CD4-positive, alpha-beta memory T cell (primary cell): ENCODE measurements around the gene LSM7. TPM values are rescaled to one million over a fixed set of nuclear protein-coding genes. Genes with fewer than 3 reads are reported as not detected.

ENCODE experiments used
- CTCF ChIA-PET: fragments of 350-600 bp; sonication (Branson Sonifier 250); formaldehyde crosslinking; loops from one replicate; lab custom pipeline; 2021; ENCODE audit warnings: inconsistent platforms; ENCODE audit not compliant: partially characterized antibody; lab: Charles Lee
- POLR2A ChIA-PET: fragments of 350-600 bp; sonication (Branson Sonifier 250); formaldehyde crosslinking; loops from one replicate; lab custom pipeline; 2021; ENCODE audit not compliant: partially characterized antibody; lab: Charles Lee
- DNase-seq, 5 donors: peaks; one replicate each; pipeline versions ENCODE4 v3.0.0 to v3.0.0-alpha.2; 2020 to 2022; ENCODE audit warnings: mixed read lengths in 1 of 5
- H3K27ac ChIP-seq: one replicate; pipeline ENCODE4 v1.7.0; 2013; ENCODE audit warnings: low read depth, low read length
- H3K27me3 ChIP-seq: 2 replicates; pipeline ENCODE4 v1.7.0; 2013; ENCODE audit warnings: mild to moderate bottlenecking, low read length, moderate library complexity; ENCODE audit not compliant: insufficient read depth
- H3K36me3 ChIP-seq: 2 replicates; pipeline ENCODE4 v1.7.0; 2013; ENCODE audit warnings: mild to moderate bottlenecking, low read length, moderate library complexity; ENCODE audit not compliant: insufficient read depth
- H3K4me1 ChIP-seq: 2 replicates; pipeline ENCODE4 v1.7.0; 2013; ENCODE audit warnings: mild to moderate bottlenecking, low read length, moderate library complexity; ENCODE audit not compliant: insufficient read depth
- H3K4me3 ChIP-seq, 2 donors: one replicate each; pipeline ENCODE4 v1.7.0; 2013; ENCODE audit warnings: low read length in 2 of 2, mild to moderate bottlenecking in 1 of 2
- H3K9me3 ChIP-seq, 2 donors: one replicate each; pipeline ENCODE4 v1.7.0; 2013; ENCODE audit warnings: low read length in 2 of 2, control low read depth in 1 of 2; ENCODE audit not compliant: control insufficient read depth in 1 of 2
- H3K27ac Mint-ChIP-seq, 7 donors: one replicate each; pipeline ENCODE4 v1.8.0; 2020 to 2021; ENCODE audit warnings: mixed read lengths in 7 of 7, mild to moderate bottlenecking in 6 of 7, inconsistent platforms in 3 of 7, moderate library complexity in 3 of 7
- H3K27me3 Mint-ChIP-seq, 2 donors: one replicate each; pipeline ENCODE4 v1.8.0; 2020 to 2021; ENCODE audit warnings: mixed read lengths in 2 of 2
- H3K36me3 Mint-ChIP-seq, 2 donors: one replicate each; pipeline ENCODE4 v1.8.0; 2020 to 2021; ENCODE audit warnings: mixed read lengths in 2 of 2, inconsistent platforms in 1 of 2, mild to moderate bottlenecking in 1 of 2
- H3K4me1 Mint-ChIP-seq, 4 donors: one replicate each; pipeline ENCODE4 v1.8.0; 2020 to 2021; ENCODE audit warnings: mixed read lengths in 4 of 4, mild to moderate bottlenecking in 1 of 4
- H3K4me3 Mint-ChIP-seq, 8 donors: one replicate each; pipeline ENCODE4 v1.8.0; 2020 to 2021; ENCODE audit warnings: mixed read lengths in 8 of 8, mild to moderate bottlenecking in 7 of 8, moderate library complexity in 6 of 8, inconsistent platforms in 3 of 8
- H3K9me3 Mint-ChIP-seq, 8 donors: one replicate each; pipeline ENCODE4 v1.8.0; 2020 to 2021; ENCODE audit warnings: mixed read lengths in 8 of 8, mild to moderate bottlenecking in 5 of 8, inconsistent platforms in 3 of 8, moderate library complexity in 1 of 8
- intact Hi-C: fragments of 100-400 bp; cut with micrococcal nuclease; formaldehyde crosslinking; loops from one replicate; pipeline ENCODE4 v1.15.1; 2023
- polyA plus RNA-seq, 2 donors: library from polyadenylated mRNA; unstranded; fragments of 300-500 nt; fragmentation: Illumina TruSeq; gene quantifications; one replicate each; pipeline ENCODE4 v1.2.3, GENCODE V29; 2021
- total RNA-seq, 2 experiments: library from RNA; stranded (reverse); gene quantifications; one replicate each; pipeline ENCODE4 v1.2.3, GENCODE V29; 2021

Gene LSM7
- total and polyA plus RNA-seq, 4 experiments from 2014 or later, result 107 to 171 (median 137) TPM

DNA sequence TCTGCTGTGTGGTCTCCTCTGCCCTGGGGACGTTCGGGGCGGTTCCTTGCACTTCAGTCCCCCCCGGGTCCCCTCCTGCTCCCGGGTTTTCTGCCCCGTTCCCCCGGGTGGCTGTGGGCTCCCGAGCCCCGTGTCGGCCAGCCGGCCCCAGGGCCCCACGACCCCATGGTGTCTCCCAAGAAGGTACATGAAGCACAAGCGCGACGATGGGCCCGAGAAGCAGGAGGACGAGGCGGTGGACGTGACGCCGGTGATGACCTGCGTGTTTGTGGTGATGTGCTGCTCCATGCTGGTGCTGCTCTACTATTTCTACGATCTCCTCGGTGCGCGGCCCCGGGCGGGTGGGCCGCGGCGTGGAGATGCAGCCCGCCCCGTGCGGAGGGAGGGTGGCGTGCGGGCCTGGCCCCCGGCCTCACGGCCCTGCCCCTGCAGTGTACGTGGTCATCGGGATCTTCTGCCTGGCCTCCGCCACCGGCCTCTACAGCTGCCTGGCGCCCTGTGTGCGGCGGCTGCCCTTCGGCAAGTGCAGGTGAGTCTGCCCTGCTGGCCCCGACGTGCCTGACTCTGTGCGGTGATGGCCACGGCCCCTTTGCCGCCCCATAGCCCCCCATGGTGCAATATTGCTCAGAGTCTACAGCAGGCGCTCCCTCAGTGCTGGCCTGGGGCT lies 11.4 kb upstream of the LSM7 start:
- Mint-ChIP-seq H3K4me1 (peaks cover 7 to 13% (median 9%) of the 10 kb centered on the region in 4 donors), H3K27me3 (no peaks in the 10 kb centered on the region), H3K27ac (no peak overlapping the region), H3K4me3 (no peak overlapping the region), H3K9me3 (no peaks in the 10 kb centered on the region), H3K36me3 (peaks cover 0 to 8% of the 10 kb centered on the region in 2 donors)
- H3K4me3 ChIP-seq, result no peak overlapping the region
- ChIA-PET CTCF (no interaction called here), POLR2A (no interaction called here)
- H3K9me3 ChIP-seq, result no peaks in the 10 kb centered on the region
- no peaks in the 10 kb centered on the region for H3K27me3 ChIP-seq
- H3K4me1 ChIP-seq, result no peaks in the 10 kb centered on the region
- no peak overlapping the region for H3K27ac ChIP-seq
- no peaks in the 10 kb centered on the region for H3K36me3 ChIP-seq
- intact Hi-C loops, result no loop called here
- peak in 1 of 5 donors; percentile 29 for DNase-seq

DNA sequence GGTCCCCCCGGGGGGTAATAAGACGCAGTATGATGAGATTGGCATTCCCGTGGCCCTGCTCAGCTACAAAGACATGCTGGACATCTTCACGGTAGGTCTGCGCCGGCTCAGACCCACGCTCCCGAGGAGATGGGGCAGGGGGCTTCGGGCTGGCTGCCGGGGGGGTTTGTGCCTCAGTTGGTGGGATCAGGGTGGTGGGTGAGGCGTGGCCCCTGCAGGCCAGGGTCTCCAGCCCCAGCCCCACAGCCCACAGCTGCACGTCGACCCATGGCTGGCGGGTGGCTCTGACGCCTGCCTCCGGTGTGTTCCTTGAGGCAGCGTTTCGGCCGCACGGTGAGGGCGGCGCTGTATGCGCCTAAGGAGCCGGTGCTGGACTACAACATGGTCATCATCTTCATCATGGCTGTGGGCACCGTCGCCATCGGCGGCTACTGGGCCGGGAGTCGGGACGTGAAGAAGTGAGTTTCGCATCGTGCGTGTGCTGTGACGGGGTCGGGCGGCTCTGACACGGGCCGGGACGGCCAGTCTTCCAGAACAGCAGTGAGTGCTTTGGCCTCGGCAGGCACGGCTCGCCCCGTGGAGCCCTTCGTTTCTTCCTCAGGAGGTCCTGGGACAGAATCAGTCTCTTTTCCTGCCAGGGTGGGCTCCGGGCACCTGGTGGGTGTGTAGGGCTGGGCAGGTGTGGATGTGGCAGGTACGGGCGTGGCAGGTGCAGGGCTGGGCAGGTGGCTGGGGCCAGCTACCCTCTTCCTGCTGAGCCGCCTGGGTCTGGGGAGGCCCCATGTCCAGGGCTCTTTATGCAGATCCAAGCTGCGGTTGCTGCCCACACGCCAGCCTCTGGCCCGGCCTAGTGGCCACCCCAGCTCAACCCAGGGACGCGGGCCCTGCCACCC lies 10.6 kb upstream of the LSM7 start:
- Histone ChIP-seq H3K4me3 (no peak overlapping the region), H3K27ac (no peak overlapping the region), H3K4me1 (no peaks in the 10 kb centered on the region), H3K36me3 (no peaks in the 10 kb centered on the region), H3K9me3 (no peaks in the 10 kb centered on the region), H3K27me3 (no peaks in the 10 kb centered on the region)
- Mint-ChIP-seq H3K9me3 (no peaks in the 10 kb centered on the region), H3K4me1 (peaks cover 7 to 13% (median 9%) of the 10 kb centered on the region in 4 donors), H3K4me3 (no peak overlapping the region), H3K36me3 (peaks cover 0 to 8% of the 10 kb centered on the region in 2 donors), H3K27ac (no peak overlapping the region), H3K27me3 (no peaks in the 10 kb centered on the region)
- POLR2A ChIA-PET, result no interaction called here
- peak in 1 of 5 donors; percentile 28 for DNase-seq
- intact Hi-C loops, result no loop called here
- CTCF ChIA-PET, result no interaction called here

DNA sequence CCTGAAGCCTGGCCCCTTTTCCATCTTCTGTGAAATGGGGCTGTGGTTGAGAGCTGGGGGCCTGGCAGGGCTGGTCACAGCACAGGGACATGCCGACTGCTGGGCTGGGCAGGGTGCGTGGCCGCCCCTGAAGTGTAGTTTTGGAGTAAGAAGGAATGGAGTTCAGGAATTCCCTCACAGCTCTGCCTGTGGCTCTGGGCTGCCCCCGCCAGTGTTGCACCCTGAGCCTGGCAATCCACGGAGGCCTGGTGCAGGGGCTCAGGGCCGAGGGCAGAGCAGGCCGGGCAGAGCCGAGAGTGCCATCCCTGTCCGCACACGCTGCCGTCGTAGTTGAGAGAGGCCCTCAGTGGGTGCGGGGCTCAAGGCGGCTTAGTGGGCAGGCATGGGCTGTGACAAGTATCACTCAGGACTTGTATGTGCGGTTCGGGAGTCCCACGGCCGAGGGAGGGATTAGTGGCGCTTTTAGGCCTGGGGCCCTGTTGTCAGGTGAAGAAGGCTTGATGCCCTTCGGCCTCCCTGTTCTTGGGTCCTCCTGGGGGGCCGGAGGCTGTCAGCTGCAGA lies 9.7 kb upstream of the LSM7 start:
- CTCF ChIA-PET, result no interaction called here

DNA sequence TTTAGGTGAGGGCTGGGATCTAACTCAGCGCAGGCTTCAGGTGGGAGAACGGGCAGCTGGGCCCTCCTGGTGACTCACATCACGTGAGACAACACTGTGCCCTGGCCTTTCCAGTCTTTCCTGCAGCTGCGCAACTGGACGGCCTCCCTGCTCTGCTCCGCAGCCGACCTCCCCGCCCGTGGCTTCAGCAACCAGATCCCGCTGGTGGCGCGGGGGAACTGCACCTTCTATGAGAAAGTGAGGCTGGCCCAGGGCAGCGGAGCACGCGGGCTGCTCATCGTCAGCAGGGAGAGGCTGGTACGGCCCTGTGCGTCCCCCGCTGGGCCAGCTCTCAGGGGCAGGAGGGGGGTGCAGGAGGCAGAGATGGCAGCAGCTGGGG lies 8.9 kb upstream of the LSM7 start:
- no peak overlapping the region for H3K27ac ChIP-seq
- Mint-ChIP-seq H3K27me3 (no peaks in the 10 kb centered on the region), H3K36me3 (peaks cover 0 to 8% of the 10 kb centered on the region in 2 donors), H3K27ac (no peak overlapping the region), H3K4me1 (peaks cover 8 to 16% (median 11%) of the 10 kb centered on the region in 4 donors), H3K4me3 (no peak overlapping the region), H3K9me3 (no peaks in the 10 kb centered on the region)
- CTCF ChIA-PET, result no interaction called here
- DNase-seq, result peak in 1 of 5 donors; percentile 35
- no peaks in the 10 kb centered on the region for H3K27me3 ChIP-seq
- intact Hi-C loops, result no loop called here
- H3K36me3 ChIP-seq, result no peaks in the 10 kb centered on the region
- H3K4me3 ChIP-seq, result no peak overlapping the region
- H3K9me3 ChIP-seq, result no peaks in the 10 kb centered on the region
- POLR2A ChIA-PET, result no interaction called here
- peaks cover 2% of the 10 kb centered on the region for H3K4me1 ChIP-seq

More for the DNA sequence above, 9.7 kb upstream of the LSM7 start:
- no peak overlapping the region for H3K27ac Mint-ChIP-seq
- no peak overlapping the region for H3K4me3 ChIP-seq
- H3K36me3 Mint-ChIP-seq, result peaks cover 0 to 8% of the 10 kb centered on the region in 2 donors
- intact Hi-C loops, result no loop called here
- peak in 1 of 5 donors; percentile 17 for DNase-seq
- H3K9me3 ChIP-seq, result no peaks in the 10 kb centered on the region
- no peaks in the 10 kb centered on the region for H3K36me3 ChIP-seq
- no peak overlapping the region for H3K27ac ChIP-seq
- H3K27me3 ChIP-seq, result no peaks in the 10 kb centered on the region
- no peak overlapping the region for H3K4me3 Mint-ChIP-seq
- H3K4me1 ChIP-seq, result no peaks in the 10 kb centered on the region
- peaks cover 7 to 13% (median 9%) of the 10 kb centered on the region in 4 donors for H3K4me1 Mint-ChIP-seq
- H3K27me3 Mint-ChIP-seq, result no peaks in the 10 kb centered on the region
- no peaks in the 10 kb centered on the region for H3K9me3 Mint-ChIP-seq
- POLR2A ChIA-PET, result no interaction called here

DNA sequence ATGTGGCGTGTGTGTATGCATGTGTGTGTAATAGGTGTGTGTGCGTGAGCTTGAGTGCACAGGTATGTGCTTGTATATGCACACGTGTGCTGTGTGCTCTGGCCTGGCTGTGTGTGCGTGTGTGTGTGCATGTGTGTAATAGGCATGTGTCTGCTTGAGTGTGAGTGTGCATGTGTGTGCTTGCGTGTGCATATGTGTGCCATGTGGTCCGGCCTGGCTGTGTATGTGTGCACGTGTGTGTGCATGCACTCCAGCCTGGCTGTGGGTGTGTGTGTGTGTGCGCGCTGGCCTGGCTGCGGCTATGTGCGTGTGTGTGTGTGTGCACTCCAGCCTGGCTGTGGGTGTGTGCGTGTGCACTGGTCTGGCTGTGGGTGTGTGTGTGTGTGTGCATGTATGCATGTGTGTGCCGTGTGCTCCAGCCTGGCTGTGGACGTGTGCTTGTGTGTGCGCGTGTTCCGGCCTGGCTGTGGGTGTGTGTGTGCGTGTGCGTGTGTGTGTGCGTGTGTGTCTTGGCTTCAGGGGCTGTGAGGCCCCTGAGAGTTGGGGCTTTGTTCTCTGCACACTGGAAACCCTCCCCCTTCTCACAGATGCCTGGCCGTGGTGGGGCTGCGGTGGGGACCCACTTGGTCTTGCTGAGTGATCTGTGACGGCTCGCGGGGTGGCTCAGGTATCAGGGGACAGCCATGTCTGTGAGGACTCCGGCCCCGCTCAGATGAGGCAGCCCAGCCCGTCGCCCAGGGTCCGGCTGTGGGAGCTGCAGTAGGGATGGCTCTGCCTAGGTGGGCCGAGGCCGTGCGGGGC lies 8.3 kb upstream of the LSM7 start:
- Histone ChIP-seq H3K27ac (no peak overlapping the region), H3K4me3 (no peak overlapping the region), H3K36me3 (no peaks in the 10 kb centered on the region), H3K27me3 (no peaks in the 10 kb centered on the region), H3K4me1 (peaks cover 6% of the 10 kb centered on the region), H3K9me3 (no peaks in the 10 kb centered on the region)
- ChIA-PET CTCF (no interaction called here), POLR2A (no interaction called here)
- Mint-ChIP-seq H3K27ac (peak overlapping the region in 3 of 7 donors; percentile 33 to 56 (median 51)), H3K4me1 (peaks cover 10 to 19% (median 13%) of the 10 kb centered on the region in 4 donors), H3K27me3 (no peaks in the 10 kb centered on the region), H3K36me3 (peaks cover 0 to 8% of the 10 kb centered on the region in 2 donors), H3K4me3 (no peak overlapping the region), H3K9me3 (no peaks in the 10 kb centered on the region)
- DNase-seq, result peak in 1 of 5 donors; percentile 39
- intact Hi-C loops, result no loop called here

DNA sequence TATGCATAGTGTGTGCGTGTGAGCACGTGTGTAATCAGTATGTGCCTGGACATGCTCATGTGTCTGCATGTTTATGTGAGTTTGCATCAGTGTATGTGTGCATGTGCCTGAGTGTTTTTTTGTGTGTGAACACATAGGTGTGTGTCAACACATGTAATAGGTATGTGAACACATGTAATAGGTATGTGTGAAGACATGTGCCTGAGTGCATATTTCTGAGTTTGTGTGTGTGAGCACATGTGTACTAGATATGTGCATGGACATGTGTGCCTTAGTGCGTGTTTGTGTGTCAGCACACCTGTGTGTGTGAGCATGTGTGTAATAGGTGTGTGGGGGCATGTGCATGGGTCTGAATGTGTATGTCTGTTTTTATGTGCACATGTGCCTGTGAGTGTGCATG lies 7.5 kb upstream of the LSM7 start:
- DNase-seq, result peak in 1 of 5 donors; percentile 35
- Histone ChIP-seq H3K9me3 (no peaks in the 10 kb centered on the region), H3K36me3 (no peaks in the 10 kb centered on the region), H3K4me3 (no peak overlapping the region), H3K4me1 (peaks cover 9% of the 10 kb centered on the region), H3K27ac (no peak overlapping the region), H3K27me3 (no peaks in the 10 kb centered on the region)
- ChIA-PET POLR2A (no interaction called here), CTCF (no interaction called here)
- Mint-ChIP-seq H3K4me1 (peaks cover 12 to 26% (median 17%) of the 10 kb centered on the region in 4 donors), H3K27ac (peak overlapping the region in 6 of 7 donors; percentile 49 to 65 (median 56)), H3K36me3 (peaks cover 0 to 8% of the 10 kb centered on the region in 2 donors), H3K4me3 (peak overlapping the region in 1 of 8 donors; percentile 26), H3K9me3 (no peaks in the 10 kb centered on the region), H3K27me3 (no peaks in the 10 kb centered on the region)
- intact Hi-C loops, result no loop called here
